ENCODE data around the gene HOXA11. TPM values are rescaled to one million over a fixed set of nuclear protein-coding genes. Genes with fewer than 3 reads are reported as not detected.

HOXA11 gene
- total RNA-seq, 2 experiments from 2014 or later: not detected

DNA sequence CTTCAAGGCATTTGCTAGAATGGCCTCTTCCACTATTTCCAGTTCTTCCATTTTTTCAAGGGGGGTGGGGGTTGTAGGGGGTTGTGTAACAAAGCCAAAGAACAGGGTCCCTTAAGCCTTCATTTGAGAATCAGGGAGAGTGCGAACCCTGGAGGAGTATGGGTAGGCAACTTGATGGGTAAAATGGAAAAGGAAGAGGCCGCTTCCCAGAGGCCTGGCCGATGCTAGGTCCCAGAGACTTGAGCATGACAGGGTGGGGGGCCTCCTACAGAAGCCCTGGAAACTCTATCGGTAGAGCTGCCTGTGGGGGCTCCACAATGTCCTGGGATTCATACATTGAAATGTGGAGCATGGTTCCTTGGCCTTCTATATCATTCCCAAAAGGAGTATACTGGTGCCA lies 24.0 kb upstream of the HOXA11 start:
- CTCF ChIA-PET: interaction anchor here (0.7 kb wide), 3 partner anchors 425 to 1492 kb away, joined by 3 to 5 read pairs (median 4); no protein-coding TSS in a partner anchor
- POLR2A ChIA-PET: no interaction called here

DNA sequence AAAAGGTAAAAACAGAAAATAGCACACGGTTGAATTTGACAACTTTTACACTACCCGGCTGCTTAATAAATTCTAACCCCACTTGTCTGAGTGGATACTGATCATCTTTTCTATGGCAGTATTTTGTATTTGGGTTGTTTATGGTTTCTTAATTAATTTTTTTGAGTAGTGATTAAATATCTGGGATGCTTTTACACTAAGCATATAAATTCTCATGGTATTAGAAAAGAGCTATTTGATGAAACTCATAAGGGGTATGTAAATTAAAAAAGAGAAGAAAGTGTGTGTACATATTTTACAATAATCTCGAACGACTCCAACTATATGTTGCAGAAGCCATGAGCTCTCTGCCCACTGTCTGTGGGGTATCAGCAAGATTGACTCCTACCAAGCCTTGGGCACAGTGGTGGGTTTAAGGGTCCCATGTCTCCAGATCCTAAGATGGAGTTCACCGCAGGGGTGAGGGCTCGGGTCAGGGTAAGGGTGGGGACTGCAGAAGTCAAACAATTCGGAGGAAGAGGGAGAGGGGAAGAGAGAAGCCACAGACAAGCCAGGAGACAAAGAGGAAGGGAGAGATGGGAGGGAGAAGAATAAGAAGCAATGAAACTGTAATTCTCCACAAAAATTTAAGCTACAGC lies 22.4 kb upstream of the HOXA11 start:
- CTCF ChIA-PET: interaction anchor here (0.9 kb wide), 1 partner anchor 28 kb away, joined by 3 read pairs; no protein-coding TSS in a partner anchor
- POLR2A ChIA-PET: no interaction called here

DNA sequence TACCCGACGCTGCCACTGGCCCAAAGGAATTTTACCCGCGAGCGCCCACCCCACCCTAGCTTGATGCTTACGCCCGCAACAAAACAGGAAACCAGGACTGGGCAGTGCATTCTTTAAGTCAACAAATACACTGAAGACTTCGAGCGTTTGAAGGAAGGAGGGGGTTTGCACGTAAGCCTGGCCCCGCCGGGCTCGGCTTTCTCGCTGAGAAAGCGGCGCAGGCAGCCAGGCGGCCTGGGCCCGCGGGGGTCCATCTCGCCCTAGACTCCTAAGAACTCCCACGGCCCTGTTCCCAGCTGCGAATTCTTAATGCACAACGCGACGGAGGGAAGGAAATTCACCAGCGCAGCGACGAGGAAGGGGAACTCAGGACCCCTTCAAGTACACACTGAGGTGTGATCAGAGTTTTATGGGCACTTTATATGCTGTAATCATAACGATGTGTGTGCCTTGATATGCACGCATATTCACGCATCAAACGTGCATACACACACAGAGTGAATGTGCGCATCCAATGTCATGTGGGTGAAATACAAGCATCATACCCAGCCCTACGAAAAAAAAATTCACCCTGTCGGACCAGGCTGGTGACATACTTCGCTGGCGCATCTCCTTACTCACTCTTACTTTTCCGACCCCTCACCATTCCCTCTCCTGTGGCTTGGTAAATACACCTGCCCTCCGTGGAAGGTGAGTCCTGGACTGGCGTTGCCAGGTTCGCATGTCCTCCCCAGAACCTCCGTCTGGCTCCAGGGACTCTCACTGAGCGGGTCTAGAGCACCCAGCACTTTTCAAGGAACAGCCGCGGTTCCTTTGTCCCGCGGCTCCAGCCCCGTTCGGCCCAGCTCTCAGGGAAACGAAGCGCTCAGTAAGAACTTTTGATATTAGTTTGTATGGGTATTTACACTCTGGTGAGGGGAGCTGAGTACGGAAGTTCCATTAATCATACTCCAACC lies 20.6 kb upstream of the HOXA11 start:
- POLR2A ChIA-PET: no interaction called here
- CTCF ChIA-PET: no interaction called here

GRCh38 chr7:27204851-27205322 lies 19.9 kb upstream of the HOXA11 start:
- POLR2A ChIA-PET: no interaction called here
- CTCF ChIA-PET: no interaction called here

GRCh38 chr7:27203964-27204594 lies 19.0 kb upstream of the HOXA11 start:
- POLR2A ChIA-PET: no interaction called here
- CTCF ChIA-PET: interaction anchor here (1.0 kb wide), 1 partner anchor 43 kb away, joined by 3 read pairs; no protein-coding TSS in a partner anchor

DNA sequence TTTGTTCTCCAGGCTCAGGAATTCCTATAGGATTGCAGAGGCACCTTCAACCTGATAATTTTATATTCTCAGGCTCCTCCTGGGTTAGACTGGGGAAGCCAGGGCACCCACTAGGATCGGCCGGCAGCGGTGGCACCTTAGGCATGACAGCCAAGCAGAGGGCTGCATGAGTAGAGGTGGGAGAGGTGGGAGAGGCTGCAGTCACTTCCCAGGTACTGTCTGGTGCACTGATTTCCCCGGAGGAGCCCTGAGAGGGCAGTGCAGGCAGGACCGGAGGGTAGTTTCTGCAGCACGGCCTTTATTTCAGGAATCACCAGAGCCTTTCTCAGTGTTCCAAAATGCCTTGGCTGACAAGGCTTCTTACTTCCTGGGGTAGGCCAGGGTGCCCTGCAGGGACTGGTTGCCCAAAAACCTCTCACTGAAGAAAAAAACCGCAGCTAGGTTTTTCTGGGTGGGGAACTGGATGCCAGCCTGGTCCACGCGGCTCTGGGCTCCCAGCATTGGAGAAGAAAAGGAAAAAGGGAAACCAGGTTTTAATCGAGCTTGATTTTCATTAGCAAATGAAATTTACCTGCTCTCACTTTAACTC lies 18.4 kb upstream of the HOXA11 start:
- ChIA-PET CTCF (interaction anchor here (1.0 kb wide), 1 partner anchor 42 kb away, joined by 3 read pairs; no protein-coding TSS in a partner anchor), POLR2A (no interaction called here)

- ChIA-PET CTCF (no interaction called here), POLR2A (no interaction called here)
Measured at GRCh38 chr7:27202862-27203134, 17.8 kb upstream of the HOXA11 start.

DNA sequence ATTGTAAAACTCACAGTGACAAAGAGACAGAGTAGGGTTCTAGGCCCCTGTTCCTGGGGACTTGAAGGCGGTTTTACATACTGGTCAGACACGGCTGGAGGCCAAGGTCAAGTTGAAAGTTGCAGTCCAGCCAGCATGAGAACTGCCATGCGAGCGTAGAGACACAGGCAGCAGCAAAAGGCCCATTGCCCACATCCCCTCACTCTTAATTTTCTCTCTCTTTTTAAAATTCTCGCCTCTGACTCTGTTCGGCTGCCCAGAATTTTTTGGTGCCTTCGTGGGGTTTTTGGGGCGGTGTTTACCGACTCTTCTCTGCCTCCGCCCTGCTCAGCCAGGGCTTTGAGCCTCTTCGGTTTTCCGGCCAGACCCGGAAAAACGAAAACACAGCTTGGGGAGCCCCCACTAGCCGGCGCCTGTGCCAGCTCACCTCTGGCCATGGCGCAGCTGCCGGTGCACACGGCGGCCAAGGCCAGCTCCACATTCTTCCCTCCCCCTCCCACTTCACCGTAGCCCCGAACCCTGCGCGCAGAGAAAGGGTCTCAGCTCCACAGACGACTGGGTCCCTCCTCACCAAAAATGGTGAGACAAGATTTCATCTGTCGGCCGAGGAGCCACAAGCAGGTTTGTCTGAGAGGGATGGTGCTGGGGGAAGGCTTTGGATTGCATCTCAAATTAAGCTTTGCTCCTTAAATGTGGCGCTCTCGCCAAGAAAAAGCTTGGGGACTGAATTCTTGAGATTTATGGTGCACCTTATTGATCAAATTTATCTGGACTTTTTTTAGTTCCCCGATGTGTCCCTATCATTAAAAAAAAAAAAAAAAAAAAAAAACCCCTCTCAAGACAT lies 17.2 kb upstream of the HOXA11 start:
- ChIA-PET POLR2A (no interaction called here), CTCF (no interaction called here)

- ChIA-PET CTCF (no interaction called here), POLR2A (no interaction called here)
Measured at GRCh38 chr7:27201580-27202017, 16.6 kb upstream of the HOXA11 start.

- ChIA-PET POLR2A (no interaction called here), CTCF (interaction anchor here (3.6 kb wide), 1 partner anchor 11 kb away, joined by 12 read pairs; no protein-coding TSS in a partner anchor)
Measured at GRCh38 chr7:27200761-27201579, 15.9 kb upstream of the HOXA11 start.

DNA sequence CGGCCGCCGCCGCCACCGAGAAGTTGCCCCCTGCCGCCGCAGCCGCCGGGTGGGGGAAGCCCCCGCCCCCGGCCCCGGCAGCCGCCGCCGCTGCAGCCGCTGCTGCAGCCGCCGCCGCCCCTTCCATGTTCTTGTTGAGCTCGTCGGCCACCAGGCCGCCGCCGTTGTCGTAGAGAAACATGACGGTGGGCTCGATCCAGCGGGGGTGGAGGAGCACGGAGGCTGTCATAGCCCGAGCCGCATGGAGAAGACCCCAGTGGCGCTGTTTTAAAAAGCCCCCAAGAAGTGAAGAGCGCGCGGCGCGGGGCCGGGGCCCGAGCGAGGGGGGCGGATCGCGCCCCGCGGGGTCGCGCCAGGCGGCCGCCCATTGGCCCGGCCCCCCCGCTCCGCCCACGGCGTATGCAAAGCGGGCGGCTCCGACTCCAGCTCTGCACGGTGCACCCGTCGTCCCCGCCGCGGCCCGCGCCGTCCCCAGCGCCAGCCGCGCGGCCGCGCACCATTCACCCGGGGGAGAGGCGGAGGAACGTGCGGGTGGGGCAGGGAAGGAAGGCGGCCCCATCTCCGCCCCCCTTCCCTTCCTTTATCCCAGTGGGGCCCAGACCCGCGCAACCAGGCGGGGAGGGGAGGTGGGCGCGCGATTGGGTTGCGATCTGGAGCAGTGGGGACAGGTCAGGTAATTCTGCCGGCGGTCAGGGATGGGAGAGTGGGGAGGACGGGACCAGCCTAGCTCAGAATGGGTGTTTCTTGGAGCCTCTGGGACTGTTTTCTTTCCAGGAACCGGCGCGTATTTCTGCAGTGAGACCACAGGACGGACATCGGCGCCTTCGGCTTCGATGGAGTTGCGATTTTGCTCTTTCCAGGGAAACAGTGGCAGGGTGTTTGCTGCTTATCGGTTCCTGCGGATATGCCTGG lies 15.1 kb upstream of the HOXA11 start, which contains the start of gene HOXA13:
Gene HOXA13, minus strand, starts transcription at position 243 of the 912 bp plus-strand sequence. Its CDS starts 14 bp downstream, at position 229.
- POLR2A ChIA-PET: interaction anchor here (0.6 kb wide), 1 partner anchor 136 kb away, joined by 3 read pairs; no protein-coding TSS in a partner anchor
- CTCF ChIA-PET: interaction anchor here (0.6 to 3.6 kb wide), 5 partner anchors 10 to 217 kb away, joined by 4 to 12 read pairs (median 4); no protein-coding TSS in a partner anchor

- ChIA-PET CTCF (interaction anchor here (0.8 to 3.6 kb wide), 6 partner anchors 9 to 42 kb away, joined by 3 to 12 read pairs (median 4); no protein-coding TSS in a partner anchor), POLR2A (interaction anchor here (0.6 kb wide), 1 partner anchor 1713 kb away, joined by 3 read pairs; no protein-coding TSS in a partner anchor)
Measured at GRCh38 chr7:27198871-27199801, 14.1 kb upstream of the HOXA11 start.

DNA sequence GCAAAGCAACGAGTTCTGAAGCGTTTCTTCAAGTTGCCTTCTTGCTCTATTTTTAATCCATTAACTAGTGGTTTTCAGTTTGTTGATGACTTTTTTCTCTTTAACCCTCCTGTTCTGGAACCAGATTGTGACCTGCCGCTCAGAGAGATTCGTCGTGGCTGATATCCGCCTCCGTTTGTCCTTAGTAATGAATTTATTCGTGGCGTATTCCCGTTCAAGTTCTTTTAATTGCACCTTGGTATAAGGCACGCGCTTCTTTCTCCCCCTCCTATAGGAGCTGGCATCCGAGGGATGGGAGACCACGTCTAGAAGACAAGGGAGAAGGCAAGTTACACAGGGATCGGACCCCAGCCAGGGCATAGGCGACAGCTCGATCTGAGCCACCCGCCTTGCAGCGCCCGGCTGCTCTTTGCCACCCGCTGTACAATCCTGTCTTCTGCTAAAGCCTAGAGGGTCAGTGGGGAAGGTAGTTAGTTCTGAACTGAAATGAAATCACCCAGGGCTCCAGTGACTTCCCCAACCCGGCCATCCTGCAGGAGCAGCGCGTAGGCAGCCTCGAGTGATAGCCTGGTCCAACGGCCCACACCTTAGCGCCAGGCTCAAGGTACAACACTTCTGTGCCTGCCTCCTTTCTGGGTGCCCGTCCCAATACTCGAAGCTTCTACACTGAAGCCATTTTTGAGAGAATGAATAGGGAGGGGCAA lies 13.3 kb upstream of the HOXA11 start:
- ChIA-PET CTCF (interaction anchor here (0.6 to 3.6 kb wide), 6 partner anchors 9 to 447 kb away, joined by 3 to 12 read pairs (median 4); no protein-coding TSS in a partner anchor), POLR2A (no interaction called here)

GRCh38 chr7:27197137-27198042 lies 12.4 kb upstream of the HOXA11 start:
- POLR2A ChIA-PET: no interaction called here

More at GRCh38 chr7:27197137-27198042, 12.4 kb upstream of the HOXA11 start:
- CTCF ChIA-PET: interaction anchor here (0.6 to 3.6 kb wide), 2 partner anchors 8 to 448 kb away, joined by 5 to 12 read pairs; no protein-coding TSS in a partner anchor

Measured in activated CD8-positive, alpha-beta memory T cell treated with anti-CD3 and anti-CD28 coated beads for 36 hours (primary cell).